ENCODE data around the gene MAEA. TPM values are rescaled to one million over a fixed set of nuclear protein-coding genes. Genes with fewer than 3 reads are reported as not detected.
A peak's percentile ranks its signal among the peaks of the same experiment; 100 is the strongest.

Gene MAEA
- total RNA-seq, 1 donor from 2014 or later, result 56.3 TPM

- peaks cover 26% of the 10 kb centered on the region for H3K4me1 Mint-ChIP-seq (ENCODE audit: low read depth)
- H3K4me3 Mint-ChIP-seq (ENCODE audit: unreplicated experiment), result peak overlapping the region; percentile 31
- no peak for TF ChIP-seq CTCF (IDR thresholded peaks at IDR 0.05)
- no peaks in the 10 kb centered on the region for H3K27me3 Mint-ChIP-seq (ENCODE audit: low read depth)
- no peak overlapping the region for H3K27ac Mint-ChIP-seq (ENCODE audit: unreplicated experiment)
- H3K9me3 Mint-ChIP-seq (ENCODE audit: low read depth), result peaks cover 37% of the 10 kb centered on the region
- peaks cover 22% of the 10 kb centered on the region for H3K36me3 Mint-ChIP-seq (ENCODE audit: low read depth)
- no peak for DNase-seq (ENCODE audit: low spot score)
These were observed 38.5 kb upstream of the MAEA start for GRCh38 chr4:1250921-1251772.

- no peak for DNase-seq (ENCODE audit: low spot score)
- TF ChIP-seq CTCF (IDR thresholded peaks at IDR 0.05), result no peak
- no peak overlapping the region for H3K27ac Mint-ChIP-seq (ENCODE audit: unreplicated experiment)
- H3K9me3 Mint-ChIP-seq (ENCODE audit: low read depth), result peaks cover 40% of the 10 kb centered on the region
- H3K36me3 Mint-ChIP-seq (ENCODE audit: low read depth), result peaks cover 23% of the 10 kb centered on the region
- H3K27me3 Mint-ChIP-seq (ENCODE audit: low read depth), result no peaks in the 10 kb centered on the region
- peaks cover 20% of the 10 kb centered on the region for H3K4me1 Mint-ChIP-seq (ENCODE audit: low read depth)
- H3K4me3 Mint-ChIP-seq (ENCODE audit: unreplicated experiment), result no peak overlapping the region
These were observed 38.0 kb upstream of the MAEA start for GRCh38 chr4:1251773-1252066.

- TF ChIP-seq CTCF (IDR thresholded peaks at IDR 0.05), result no peak
- H3K36me3 Mint-ChIP-seq (ENCODE audit: low read depth), result peaks cover 25% of the 10 kb centered on the region
- H3K4me3 Mint-ChIP-seq (ENCODE audit: unreplicated experiment), result no peak overlapping the region
- H3K4me1 Mint-ChIP-seq (ENCODE audit: low read depth), result peaks cover 15% of the 10 kb centered on the region
- no peak overlapping the region for H3K27ac Mint-ChIP-seq (ENCODE audit: unreplicated experiment)
- no peaks in the 10 kb centered on the region for H3K27me3 Mint-ChIP-seq (ENCODE audit: low read depth)
- no peak for DNase-seq (ENCODE audit: low spot score)
- H3K9me3 Mint-ChIP-seq (ENCODE audit: low read depth), result peaks cover 49% of the 10 kb centered on the region
These were observed 36.7 kb upstream of the MAEA start for GRCh38 chr4:1252928-1253492.

GRCh38 chr4:1253831-1254230 lies 35.9 kb upstream of the MAEA start:
- Mint-ChIP-seq H3K9me3 (ENCODE audit: low read depth) (peaks cover 55% of the 10 kb centered on the region), H3K4me3 (ENCODE audit: unreplicated experiment) (no peak overlapping the region), H3K27me3 (ENCODE audit: low read depth) (no peaks in the 10 kb centered on the region), H3K27ac (ENCODE audit: unreplicated experiment) (no peak overlapping the region), H3K4me1 (ENCODE audit: low read depth) (peaks cover 15% of the 10 kb centered on the region), H3K36me3 (ENCODE audit: low read depth) (peaks cover 29% of the 10 kb centered on the region)
- no peak for DNase-seq (ENCODE audit: low spot score)
- no peak for TF ChIP-seq CTCF (IDR thresholded peaks at IDR 0.05)

GRCh38 chr4:1255151-1255550 lies 34.5 kb upstream of the MAEA start:
- H3K4me3 Mint-ChIP-seq (ENCODE audit: unreplicated experiment), result no peak overlapping the region
- no peak for TF ChIP-seq CTCF (IDR thresholded peaks at IDR 0.05)
- peaks cover 55% of the 10 kb centered on the region for H3K9me3 Mint-ChIP-seq (ENCODE audit: low read depth)
- H3K27me3 Mint-ChIP-seq (ENCODE audit: low read depth), result no peaks in the 10 kb centered on the region
- H3K36me3 Mint-ChIP-seq (ENCODE audit: low read depth), result peaks cover 29% of the 10 kb centered on the region
- peaks cover 10% of the 10 kb centered on the region for H3K4me1 Mint-ChIP-seq (ENCODE audit: low read depth)
- H3K27ac Mint-ChIP-seq (ENCODE audit: unreplicated experiment), result no peak overlapping the region
- DNase-seq (ENCODE audit: low spot score), result no peak

All from chondrocyte (in vitro differentiated cells).